Measurements from ENCODE around the gene WBP2NL.
A peak's percentile ranks its signal among the peaks of the same experiment; 100 is the strongest.

The WBP2NL gene

DNA sequence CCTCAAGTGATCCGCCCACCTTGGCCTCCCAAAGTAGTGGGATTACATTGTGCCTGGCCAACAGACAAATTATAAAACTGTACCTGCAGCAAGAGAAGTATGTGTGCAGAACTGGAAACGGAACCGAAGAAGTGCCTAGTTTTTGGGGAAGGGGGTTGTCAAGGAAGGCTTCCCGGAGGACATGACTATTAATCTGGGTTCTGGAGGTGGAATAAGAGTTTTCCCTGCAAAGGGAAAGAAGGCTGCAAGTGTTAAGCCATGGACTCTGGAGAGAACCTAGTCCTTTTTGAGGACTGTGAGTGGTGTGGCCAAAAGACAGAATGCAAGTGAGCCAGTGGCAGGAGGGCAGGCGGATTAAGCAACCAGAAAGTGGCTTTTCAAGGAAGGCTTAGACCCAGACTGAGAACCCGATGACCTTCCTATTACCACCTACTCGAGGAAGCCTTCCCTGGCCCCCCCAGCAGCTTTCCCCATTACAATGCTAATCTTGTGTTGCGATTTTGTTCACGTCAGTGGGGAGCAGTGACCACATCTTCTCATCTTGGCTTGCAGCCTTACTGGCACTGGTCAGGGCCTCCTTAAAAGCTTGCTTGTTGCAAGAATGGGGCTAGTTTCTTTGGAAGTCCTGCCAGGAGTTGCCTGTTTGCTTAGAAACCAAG, 35.0 kb upstream of the WBP2NL start:
- ChIA-PET POLR2A (interaction anchor here (0.8 to 1.7 kb wide), 2 partner anchors 17 to 117 kb away, joined by 3 to 12 read pairs; partner anchors contain the start of gene CENPM), CTCF (interaction anchor here (1.3 kb wide), 1 partner anchor 149 kb away, joined by 3 read pairs; no protein-coding TSS in a partner anchor)
- TF ChIP-seq FOXM1 (IDR thresholded peaks at IDR 0.05; ENCODE audit: borderline replicate concordance) (no peak), HDGF (IDR thresholded peaks at IDR 0.05; ENCODE audit: borderline replicate concordance) (no peak), BHLHE40 (IDR thresholded peaks at IDR 0.05; ENCODE audit: borderline replicate concordance) (no peak), FOXA1 (IDR thresholded peaks at IDR 0.05) (no peak)
- DNase-seq (ENCODE audit: extremely low spot score): no peak

- ChIA-PET CTCF (no interaction called here), POLR2A (interaction anchor here (0.8 to 1.7 kb wide), 2 partner anchors 17 to 116 kb away, joined by 3 to 12 read pairs; partner anchors contain the start of gene CENPM)
- no peak for TF ChIP-seq SP1 (IDR thresholded peaks at IDR 0.05)
- DNase-seq (ENCODE audit: extremely low spot score): no peak
Observed at GRCh38 chr22:41964112-41964491, 34.5 kb upstream of the WBP2NL start.

GRCh38 chr22:41966225-41966606, 32.4 kb upstream of the WBP2NL start:
- no peak for TF ChIP-seq ELF4 (IDR thresholded peaks at IDR 0.05)
- TF ChIP-seq CTBP1 (IDR thresholded peaks at IDR 0.05; ENCODE audit: borderline replicate concordance): no peak
- TF ChIP-seq FOXK2 (IDR thresholded peaks at IDR 0.05): no peak
- no peak for TF ChIP-seq L3MBTL2 (conservative IDR thresholded peaks at IDR 0.05)
- no peak for TF ChIP-seq ARNT (IDR thresholded peaks at IDR 0.05)
- TF ChIP-seq NFRKB (IDR thresholded peaks at IDR 0.05): no peak
- TF ChIP-seq HDGF (IDR thresholded peaks at IDR 0.05; ENCODE audit: borderline replicate concordance): no peak
- no peak for TF ChIP-seq FOXM1 (IDR thresholded peaks at IDR 0.05; ENCODE audit: borderline replicate concordance)
- TF ChIP-seq LEF1 (IDR thresholded peaks at IDR 0.05; ENCODE audit: borderline replicate concordance): no peak
- TF ChIP-seq ZNF384 (IDR thresholded peaks at IDR 0.05): no peak
- ChIA-PET CTCF (interaction anchor here (0.6 to 1.0 kb wide), 3 partner anchors 9 to 199 kb away, joined by 3 read pairs; no protein-coding TSS in a partner anchor), POLR2A (interaction anchor here (1.2 kb wide), 1 partner anchor 20 kb away, joined by 6 read pairs; the partner anchor contains the start of gene CENPM)
- no peak for DNase-seq (ENCODE audit: extremely low spot score)

DNA sequence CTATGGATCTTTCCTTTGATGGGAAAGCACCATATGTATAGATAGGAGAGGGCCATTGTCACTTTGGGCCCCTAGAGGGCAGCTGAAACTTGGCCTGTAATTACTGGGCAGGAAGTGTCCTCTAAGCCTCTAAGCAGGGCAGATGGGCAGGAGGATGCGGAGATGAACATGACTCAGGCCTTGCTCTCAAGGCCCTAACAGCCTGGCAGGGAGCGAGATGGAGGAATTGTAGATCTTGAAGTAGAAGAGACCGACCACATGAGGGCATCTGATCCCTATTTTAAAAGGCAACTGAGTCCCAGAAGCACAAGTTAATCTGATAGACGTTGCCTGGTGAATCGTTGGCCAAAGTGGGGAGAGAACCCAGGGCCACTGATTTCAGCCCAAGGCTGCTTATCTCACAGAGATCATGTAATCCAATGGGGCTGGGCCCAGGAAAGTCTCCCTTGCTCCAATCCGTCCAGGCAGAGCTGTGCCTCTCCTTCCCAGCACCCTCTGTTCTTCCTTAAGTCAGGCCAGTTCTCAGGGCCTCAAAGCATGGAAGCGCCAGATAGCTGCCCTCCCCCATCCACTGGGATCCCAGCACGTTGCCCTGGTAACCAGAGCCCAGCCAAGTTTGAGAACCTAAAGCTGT, 31.9 kb upstream of the WBP2NL start:
- peak; percentile 46 for DNase-seq (ENCODE audit: extremely low spot score)
- CTCF ChIA-PET: interaction anchor here (0.6 to 1.0 kb wide), 3 partner anchors 9 to 199 kb away, joined by 3 read pairs; no protein-coding TSS in a partner anchor
- no peak for TF ChIP-seq PKNOX1 (IDR thresholded peaks at IDR 0.05)
- TF ChIP-seq CTBP1 (IDR thresholded peaks at IDR 0.05; ENCODE audit: borderline replicate concordance): no peak
- TF ChIP-seq FOXM1 (IDR thresholded peaks at IDR 0.05; ENCODE audit: borderline replicate concordance): no peak
- no peak for TF ChIP-seq TARDBP (IDR thresholded peaks at IDR 0.05)
- no peak for TF ChIP-seq SUZ12 (IDR thresholded peaks at IDR 0.05)
- no peak for TF ChIP-seq ELF4 (IDR thresholded peaks at IDR 0.05)
- no peak for TF ChIP-seq LEF1 (IDR thresholded peaks at IDR 0.05; ENCODE audit: borderline replicate concordance)
- no peak for TF ChIP-seq FOXA1 (IDR thresholded peaks at IDR 0.05)
- no peak for TF ChIP-seq ARNT (IDR thresholded peaks at IDR 0.05)
- no peak for TF ChIP-seq L3MBTL2 (conservative IDR thresholded peaks at IDR 0.05)
- no peak for TF ChIP-seq FOXK2 (IDR thresholded peaks at IDR 0.05)
- TF ChIP-seq HDGF (IDR thresholded peaks at IDR 0.05; ENCODE audit: borderline replicate concordance): no peak
- no peak for TF ChIP-seq ZNF384 (IDR thresholded peaks at IDR 0.05)
- TF ChIP-seq BHLHE40 (IDR thresholded peaks at IDR 0.05; ENCODE audit: borderline replicate concordance): no peak
- no peak for TF ChIP-seq SP1 (IDR thresholded peaks at IDR 0.05)
- POLR2A ChIA-PET: interaction anchor here (1.2 to 1.9 kb wide), 2 partner anchors 20 to 166 kb away, joined by 4 to 6 read pairs; partner anchors contain the start of genes CCDC134 and CENPM

DNA sequence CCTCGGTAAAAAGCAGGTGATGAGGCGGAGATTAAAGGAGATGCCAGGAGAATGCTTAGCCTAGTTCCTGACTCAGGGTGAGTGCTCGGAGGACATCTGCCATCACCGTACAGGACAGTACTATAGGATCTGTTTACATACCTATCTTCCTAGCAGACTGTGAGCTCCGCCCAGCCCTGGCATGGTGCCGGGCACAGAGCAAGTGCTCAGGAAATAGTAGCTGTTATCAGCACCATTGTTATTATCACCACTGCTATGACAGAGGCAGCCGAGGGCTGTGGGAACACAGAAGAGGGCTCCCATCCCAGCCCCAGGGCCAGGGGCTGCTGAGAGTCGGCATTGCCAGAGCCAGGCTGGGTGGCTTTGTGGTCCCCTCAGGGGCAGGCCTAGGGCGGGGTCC, 30.0 kb upstream of the WBP2NL start:
- POLR2A ChIA-PET: interaction anchor here (0.9 to 1.5 kb wide), 2 partner anchors 22 to 122 kb away, joined by 3 to 4 read pairs; partner anchors contain the start of genes CENPM and NDUFA6
- CTCF ChIA-PET: interaction anchor here (0.9 kb wide), 1 partner anchor 144 kb away, joined by 5 read pairs; no protein-coding TSS in a partner anchor
- no peak for DNase-seq (ENCODE audit: extremely low spot score)
- no peak for TF ChIP-seq LEF1 (IDR thresholded peaks at IDR 0.05; ENCODE audit: borderline replicate concordance)
- no peak for TF ChIP-seq FOXM1 (IDR thresholded peaks at IDR 0.05; ENCODE audit: borderline replicate concordance)

DNA sequence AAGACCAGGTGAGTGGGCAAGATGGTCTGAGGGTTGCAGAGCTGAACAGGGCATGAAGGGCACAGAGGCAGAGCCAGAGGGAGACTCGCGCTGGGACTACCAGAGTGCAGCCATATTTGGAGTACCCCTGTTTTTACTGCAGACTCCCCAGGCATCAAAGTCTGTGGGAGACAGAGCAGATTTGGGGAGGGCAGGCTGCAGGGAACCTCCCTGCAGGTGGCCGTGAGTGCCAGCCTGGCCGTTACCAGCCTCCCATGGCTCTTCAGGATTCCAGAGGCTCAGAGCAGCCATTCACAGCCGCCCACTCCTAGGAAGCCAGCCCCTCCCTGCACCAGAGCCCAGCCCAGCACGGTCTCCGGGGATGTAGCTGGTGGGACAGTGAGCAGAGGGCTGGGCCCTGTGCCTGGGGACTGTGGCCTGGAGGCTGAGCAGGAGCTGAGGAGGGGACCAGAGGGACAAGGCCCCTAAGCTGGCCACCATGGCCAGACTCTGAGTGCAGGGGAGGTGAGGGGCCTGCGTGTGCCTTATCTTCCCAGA, 29.4 kb upstream of the WBP2NL start, which contains the start of gene SEPTIN3:
SEPTIN3 (plus strand) TSS at position 334 of the 537 bp plus-strand sequence. CDS start 2,050 bp downstream, outside the sequence.
- POLR2A ChIA-PET: interaction anchor here (0.8 to 1.5 kb wide), 3 partner anchors 23 to 122 kb away, joined by 3 to 4 read pairs (median 3); partner anchors contain the start of genes CENPM and NDUFA6
- TF ChIP-seq ELF4 (IDR thresholded peaks at IDR 0.05) (no peak), HDGF (IDR thresholded peaks at IDR 0.05; ENCODE audit: borderline replicate concordance) (no peak), CTBP1 (IDR thresholded peaks at IDR 0.05; ENCODE audit: borderline replicate concordance) (no peak), NFRKB (IDR thresholded peaks at IDR 0.05) (no peak), FOXK2 (IDR thresholded peaks at IDR 0.05) (no peak), FOXA1 (IDR thresholded peaks at IDR 0.05) (no peak), SUZ12 (IDR thresholded peaks at IDR 0.05) (no peak), L3MBTL2 (conservative IDR thresholded peaks at IDR 0.05) (no peak), ZNF384 (IDR thresholded peaks at IDR 0.05) (no peak), LEF1 (IDR thresholded peaks at IDR 0.05; ENCODE audit: borderline replicate concordance) (no peak), PKNOX1 (IDR thresholded peaks at IDR 0.05) (no peak), FOXM1 (IDR thresholded peaks at IDR 0.05; ENCODE audit: borderline replicate concordance) (no peak), SP1 (IDR thresholded peaks at IDR 0.05) (no peak), TARDBP (IDR thresholded peaks at IDR 0.05) (no peak), ARNT (IDR thresholded peaks at IDR 0.05) (no peak), BHLHE40 (IDR thresholded peaks at IDR 0.05; ENCODE audit: borderline replicate concordance) (no peak)
- CTCF ChIA-PET: interaction anchor here (0.9 kb wide), 1 partner anchor 144 kb away, joined by 5 read pairs; no protein-coding TSS in a partner anchor
- no peak for DNase-seq (ENCODE audit: extremely low spot score)
